Measurements from ENCODE around the gene CCNF. TPM values are rescaled to one million over a fixed set of nuclear protein-coding genes. Genes with fewer than 3 reads are reported as not detected.

The CCNF gene
- total RNA-seq, 1 experiment from 2014 or later = 60.8 TPM

GRCh38 chr16:2494616-2495015 is 65.4 kb downstream of the CCNF start:
- H3K9me3 ChIP-seq (ENCODE audit: control insufficient read depth in 1 of 2, insufficient read depth in 1 of 2, low read depth in 1 of 2, low read length in 2 of 2) = no peaks in the 10 kb centered on the region
- no peaks in the 10 kb centered on the region for H3K4me1 ChIP-seq (ENCODE audit: control insufficient read depth in 1 of 2, insufficient read depth in 2 of 2, low read length in 2 of 2)
- no peaks in the 10 kb centered on the region for H3K27me3 ChIP-seq (ENCODE audit: insufficient read depth, low read length)
- ChIA-PET CTCF (no interaction called here), POLR2A (no interaction called here), RAD21 (ENCODE audit: low non-redundant PET in 1 of 2, low total read pairs in 2 of 2, uncharacterized antibody in 2 of 2, unreplicated experiment in 2 of 2) (no interaction called here)
- no peak overlapping the region for H2AFZ ChIP-seq (ENCODE audit: low read depth, low read length, poor library complexity, severe bottlenecking)
- no peak overlapping the region for H3K4me3 ChIP-seq (replicated peaks in 1 of 2; ENCODE audit: low read depth in 1 of 2, low read length in 2 of 2)
- BruUV-seq (replicated peaks) = no TSS peak
- no peak overlapping the region for H3K9ac ChIP-seq (ENCODE audit: low read length)
- H3K79me2 ChIP-seq (ENCODE audit: insufficient read depth, low read length) = peaks cover 17% of the 10 kb centered on the region; the same call in 1 of the 2 replicates
- no peaks in the 10 kb centered on the region; a peak in 1 of 4 replicates for H3K36me3 ChIP-seq (ENCODE audit: control insufficient read depth in 1 of 2, insufficient read depth in 2 of 2, low read length in 2 of 2)
- H3K4me2 ChIP-seq (ENCODE audit: low read length) = no peak overlapping the region
- H4K20me1 ChIP-seq (ENCODE audit: insufficient read depth) = no peaks in the 10 kb centered on the region
- DNase-seq (ENCODE audit: low read depth, low spot score) = no peak
- no peaks in the 10 kb centered on the region for H3K9me2 ChIP-seq (ENCODE audit: insufficient read depth)
- intact Hi-C loops (cut with micrococcal nuclease) = no loop called here
- no peak overlapping the region for H3K27ac ChIP-seq (ENCODE audit: low read depth, low read length)
- no peak for ATAC-seq
- TF ChIP-seq EGR1 (IDR thresholded peaks at IDR 0.05; ENCODE audit: low read depth) (no peak), CEBPB (IDR thresholded peaks at IDR 0.05; ENCODE audit: low read depth) (no peak), TCF7L2 (IDR thresholded peaks at IDR 0.05; ENCODE audit: borderline replicate concordance, extremely low read depth, insufficient read depth, insufficient read length) (no peak), ZBTB33 (IDR thresholded peaks at IDR 0.05; ENCODE audit: extremely low read depth, insufficient replicate concordance, low read length) (no peak), ZFX (IDR thresholded peaks at IDR 0.05) (no peak), FOSL1 (IDR thresholded peaks at IDR 0.05; ENCODE audit: low read depth) (no peak), EZH2phosphoT487 (IDR thresholded peaks at IDR 0.05; ENCODE audit: borderline replicate concordance) (no peak), CTCF (IDR thresholded peaks at IDR 0.05 in 2 of 3, conservative IDR thresholded peaks at IDR 0.05 in 1 of 3; ENCODE audit: borderline replicate concordance in 1 of 3, insufficient read depth in 1 of 3, low read depth in 2 of 3, low read length in 2 of 3) (no peak), ELF1 (IDR thresholded peaks at IDR 0.05; ENCODE audit: borderline replicate concordance, low read depth) (no peak), ATF3 (IDR thresholded peaks at IDR 0.05) (no peak), CBX3 (IDR thresholded peaks at IDR 0.05; ENCODE audit: low read depth) (no peak), RAD21 (IDR thresholded peaks at IDR 0.05; ENCODE audit: low read depth) (no peak), MAX (IDR thresholded peaks at IDR 0.05) (no peak), ZNF274 (IDR thresholded peaks at IDR 0.05; ENCODE audit: low read depth, low read length) (no peak), POLR2AphosphoS5 (IDR thresholded peaks at IDR 0.05; ENCODE audit: low read depth, low read length) (no peak)
